Hematopoietic multipotent progenitor cell (in vitro differentiated cells): Measurements from ENCODE around the gene RNF103. TPM values are rescaled to one million over a fixed set of nuclear protein-coding genes. Genes with fewer than 3 reads are reported as not detected.
"Not testable (repeated sequence)": the region's sequence is repeated elsewhere in the genome, so short reads cannot be mapped to it uniquely, and the experiment has no call there.

ENCODE experiments used
- DNase-seq, 3 donors: peaks; one replicate each; pipeline ENCODE4 v3.0.0-alpha.2; 2011 to 2015; ENCODE audit warnings: low read depth in 2 of 3, low spot score in 2 of 3
- total RNA-seq: library from RNA; depleted of rRNA; stranded (reverse); fragments of >200 nt; gene quantifications from one replicate; pipeline ENCODE4 v1.2.3, GENCODE V29; 2012

Gene RNF103
- total RNA-seq, 1 donor: 15.6 TPM

GRCh38 chr2:86625096-86625495 lies 1.4 kb upstream of the RNF103 start:
- no peak for DNase-seq

- DNase-seq: peak in 1 of 3 donors; percentile 10
These were observed 542 bp upstream of the RNF103 start for GRCh38 chr2:86624267-86624547.

GRCh38 chr2:86623043-86623493 lies 597 bp downstream of the RNF103 start:
- peak; percentile 13 to 64 (median 54) for DNase-seq

GRCh38 chr2:86622519-86623042 lies 1.1 kb downstream of the RNF103 start:
- DNase-seq: peak; percentile 5 to 57 (median 42)

GRCh38 chr2:86621280-86621943 lies 2.3 kb downstream of the RNF103 start:
- peak in 1 of 3 donors; percentile 40 for DNase-seq

GRCh38 chr2:86617738-86618137 lies 5.9 kb downstream of the RNF103 start:
- DNase-seq: no peak

- DNase-seq: no peak
These were observed 6.5 kb downstream of the RNF103 start for GRCh38 chr2:86617153-86617552.

- DNase-seq: no peak
These were observed 7.2 kb downstream of the RNF103 start for GRCh38 chr2:86616502-86616901.

GRCh38 chr2:86615596-86615995 lies 8.1 kb downstream of the RNF103 start:
- no peak for DNase-seq

GRCh38 chr2:86613515-86613914 lies 10.2 kb downstream of the RNF103 start:
- DNase-seq: no peak

- DNase-seq: no peak
These were observed 12.8 kb downstream of the RNF103 start for GRCh38 chr2:86610871-86611270.

- no peak for DNase-seq
These were observed 14.7 kb downstream of the RNF103 start for GRCh38 chr2:86608832-86609410.

- no peak for DNase-seq
These were observed 19.8 kb downstream of the RNF103 start for GRCh38 chr2:86603905-86604304.

GRCh38 chr2:86598966-86599365 lies 24.7 kb downstream of the RNF103 start:
- no peak for DNase-seq

GRCh38 chr2:86596118-86596517 lies 27.5 kb downstream of the RNF103 start:
- DNase-seq: no peak

GRCh38 chr2:86593266-86593665 lies 30.4 kb downstream of the RNF103 start:
- no peak for DNase-seq

- DNase-seq: no peak
These were observed 31.0 kb downstream of the RNF103 start for GRCh38 chr2:86592547-86593230.

- not testable (repeated sequence) for DNase-seq
These were observed 34.0 kb downstream of the RNF103 start for GRCh38 chr2:86589701-86590100.

GRCh38 chr2:86584151-86584913 lies 39.3 kb downstream of the RNF103 start:
- peak in 2 of 3 donors; percentile 44 to 71 for DNase-seq

GRCh38 chr2:86580560-86580959 lies 43.1 kb downstream of the RNF103 start:
- DNase-seq: no peak

- DNase-seq: no peak
These were observed 45.7 kb downstream of the RNF103 start for GRCh38 chr2:86577817-86578456.
